Measurements from ENCODE around the gene SERPINB12. TPM values are rescaled to one million over a fixed set of nuclear protein-coding genes. Genes with fewer than 3 reads are reported as not detected.

Gene SERPINB12
- polyA plus RNA-seq, 1 donor from 2014 or later = not detected

DNA sequence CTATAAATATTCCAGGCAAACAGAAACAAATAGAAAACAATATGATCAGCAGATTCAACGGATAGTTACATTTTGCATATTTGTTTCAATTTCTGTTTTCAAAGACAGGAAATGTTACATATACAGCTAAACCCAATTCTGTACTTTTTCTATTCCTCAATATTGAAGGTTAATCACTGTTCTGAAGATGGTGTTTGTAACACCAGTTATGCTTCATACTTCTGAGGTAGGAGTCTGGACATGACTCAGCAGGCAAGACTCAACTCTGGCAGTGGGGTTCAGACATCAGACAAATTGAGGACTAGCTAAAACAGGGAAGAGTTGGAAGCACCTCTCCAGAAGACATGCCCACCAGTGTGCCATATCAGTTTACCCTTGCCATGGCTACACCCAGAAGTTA lies 61.6 kb downstream of the SERPINB12 start:
- H3K27ac Mint-ChIP-seq = no peak overlapping the region
- no peaks in the 10 kb centered on the region for H3K4me1 Mint-ChIP-seq
- H3K9me3 Mint-ChIP-seq = peaks cover 0 to 4% (median 0%) of the 10 kb centered on the region in 3 donors
- no peak overlapping the region for H3K4me3 Mint-ChIP-seq
- H3K36me3 Mint-ChIP-seq = no peaks in the 10 kb centered on the region
- H3K27me3 Mint-ChIP-seq = peaks cover 4% of the 10 kb centered on the region

DNA sequence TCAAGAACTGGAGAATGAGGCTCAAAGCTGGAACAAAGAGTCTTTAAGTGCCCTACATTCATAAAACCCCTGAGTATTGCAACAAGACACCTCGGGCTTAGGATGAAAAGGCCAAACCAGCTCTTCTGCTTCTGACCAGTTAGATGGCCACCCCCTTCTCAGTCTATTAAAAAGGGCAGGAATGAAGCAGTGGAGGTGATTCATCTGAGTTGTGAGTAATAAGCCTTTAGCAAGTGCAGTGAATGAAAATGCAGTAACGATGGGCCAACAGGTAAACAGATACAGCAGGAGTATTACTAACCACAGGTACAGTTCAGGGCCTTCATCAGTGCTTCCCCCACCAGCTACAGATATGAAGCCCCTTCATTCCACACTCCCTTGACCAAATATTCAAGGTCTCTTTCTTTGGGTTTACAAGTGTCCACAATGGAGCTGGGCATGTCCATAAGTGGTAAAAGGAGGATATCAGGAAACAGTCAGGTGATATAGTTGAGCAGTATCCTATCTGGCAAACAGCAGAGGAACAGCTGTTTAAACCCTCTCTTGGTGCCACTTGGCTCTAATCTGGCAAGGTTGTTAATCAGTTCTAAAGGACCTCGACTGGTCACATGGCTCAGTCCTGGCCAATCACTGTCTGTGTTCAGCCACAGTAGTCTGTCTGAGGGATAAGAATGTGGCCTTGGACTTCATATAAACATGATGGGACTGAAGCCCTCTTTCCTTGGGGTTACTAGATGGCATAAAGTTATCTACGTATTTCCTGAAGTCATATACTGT lies 62.8 kb downstream of the SERPINB12 start:
- H3K4me3 Mint-ChIP-seq = no peak overlapping the region
- peaks cover 0 to 4% (median 0%) of the 10 kb centered on the region in 3 donors for H3K9me3 Mint-ChIP-seq
- H3K36me3 Mint-ChIP-seq = no peaks in the 10 kb centered on the region
- peaks cover 4% of the 10 kb centered on the region for H3K27me3 Mint-ChIP-seq
- H3K27ac Mint-ChIP-seq = no peak overlapping the region
- no peaks in the 10 kb centered on the region for H3K4me1 Mint-ChIP-seq

DNA sequence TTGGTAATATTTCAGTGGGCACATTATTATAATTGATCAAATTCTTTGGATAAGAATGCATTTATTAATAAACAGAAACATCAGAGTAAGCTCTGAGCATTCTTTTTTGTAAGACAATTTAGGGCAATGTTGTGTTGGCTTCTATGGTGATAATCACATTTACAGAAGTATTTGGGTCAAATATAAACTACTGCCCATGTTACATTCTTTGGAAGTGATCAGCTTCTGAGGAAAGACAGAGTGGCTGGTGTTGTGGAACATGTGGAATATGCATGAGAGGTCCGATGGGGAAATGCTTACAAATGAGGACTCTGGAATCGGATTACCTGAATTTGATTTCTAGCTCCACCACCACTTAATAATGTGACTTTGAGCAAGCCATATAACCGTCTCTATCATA lies 64.4 kb downstream of the SERPINB12 start:
- Mint-ChIP-seq H3K36me3 (peaks cover 3% of the 10 kb centered on the region), H3K4me1 (no peaks in the 10 kb centered on the region), H3K4me3 (no peak overlapping the region), H3K9me3 (peaks cover 0 to 4% (median 0%) of the 10 kb centered on the region in 3 donors), H3K27ac (no peak overlapping the region), H3K27me3 (peaks cover 6% of the 10 kb centered on the region)

DNA sequence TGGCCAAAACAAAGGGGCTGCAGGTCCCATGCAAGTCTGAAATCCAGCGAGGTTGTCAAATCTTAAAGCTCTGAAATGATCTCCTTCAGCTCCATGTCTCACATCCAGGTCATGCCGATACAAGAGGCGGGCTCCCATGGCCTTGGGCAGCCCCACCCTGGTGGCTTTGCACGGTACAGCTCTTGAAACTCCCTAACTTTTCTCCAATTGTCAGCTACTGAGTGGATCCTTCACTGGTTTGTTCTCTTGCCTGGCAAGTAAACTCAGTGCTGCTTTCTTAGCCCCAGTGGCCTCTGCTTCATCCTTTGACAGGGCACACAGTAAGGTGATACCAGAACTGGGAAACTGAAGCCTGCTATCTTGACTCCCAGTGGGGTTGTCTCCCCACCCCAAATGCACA lies 71.3 kb downstream of the SERPINB12 start:
- Mint-ChIP-seq H3K36me3 (peaks cover 3% of the 10 kb centered on the region), H3K9me3 (peaks cover 0 to 2% (median 0%) of the 10 kb centered on the region in 3 donors), H3K4me1 (no peaks in the 10 kb centered on the region), H3K27me3 (peaks cover 2% of the 10 kb centered on the region), H3K27ac (no peak overlapping the region), H3K4me3 (no peak overlapping the region)

DNA sequence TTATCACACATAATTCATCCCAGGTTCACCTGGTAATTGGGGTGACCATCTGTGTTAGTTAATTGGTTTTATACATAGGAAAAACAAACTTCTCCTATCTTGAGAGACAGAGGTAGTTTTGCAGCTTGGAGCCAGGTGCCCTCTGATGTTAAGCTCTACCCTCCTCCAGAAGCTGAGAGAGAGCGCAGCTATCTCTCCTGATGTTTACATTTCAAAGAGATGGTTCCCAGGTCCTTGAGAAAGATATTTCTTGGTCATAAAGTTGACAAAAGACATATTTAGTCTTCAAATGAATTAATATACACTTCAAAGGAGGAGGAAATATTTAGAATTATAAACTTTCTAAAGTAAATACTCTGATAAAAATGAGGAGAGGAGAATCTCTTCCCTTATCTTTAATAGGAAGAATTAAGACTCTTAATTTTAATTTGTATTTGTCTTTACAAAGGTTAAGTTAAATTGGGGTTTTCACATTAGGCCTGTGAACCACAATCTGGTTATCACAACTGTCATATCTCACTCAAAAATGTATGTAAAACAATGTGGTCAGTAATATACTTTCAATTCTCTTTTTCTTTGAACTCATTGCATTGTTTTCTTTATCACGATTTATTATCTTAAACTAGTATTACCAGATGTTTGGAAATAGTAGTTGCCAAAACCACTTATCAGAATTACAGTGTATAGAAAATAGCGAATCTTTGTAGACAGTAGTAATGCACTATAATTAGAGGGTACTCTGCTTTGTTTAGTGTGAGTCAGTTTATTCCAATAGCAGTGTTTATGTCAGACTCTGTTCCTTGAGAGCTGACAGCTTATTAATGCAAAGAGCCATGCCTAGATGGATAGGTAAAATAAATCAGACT lies 75.1 kb downstream of the SERPINB12 start:
- no peaks in the 10 kb centered on the region for H3K36me3 Mint-ChIP-seq
- no peaks in the 10 kb centered on the region for H3K4me1 Mint-ChIP-seq
- H3K4me3 Mint-ChIP-seq = no peak overlapping the region
- no peaks in the 10 kb centered on the region for H3K27me3 Mint-ChIP-seq
- peaks cover 3 to 10% (median 6%) of the 10 kb centered on the region in 3 donors for H3K9me3 Mint-ChIP-seq
- H3K27ac Mint-ChIP-seq = no peak overlapping the region

DNA sequence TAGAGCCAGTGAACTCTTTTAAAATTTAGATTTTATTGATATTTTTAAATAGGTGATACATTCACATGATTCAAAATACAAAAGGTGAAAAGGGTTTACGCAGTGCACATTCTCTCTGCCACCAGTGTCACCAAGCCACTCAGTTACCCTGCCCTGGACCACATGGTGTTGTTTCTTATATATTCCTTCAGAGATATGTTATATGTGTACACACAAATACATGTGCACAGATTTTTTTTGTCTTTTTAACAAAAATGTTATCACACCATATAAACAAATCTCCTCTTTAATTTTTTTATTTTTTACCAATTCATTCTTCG lies 75.7 kb downstream of the SERPINB12 start:
- no peaks in the 10 kb centered on the region for H3K27me3 Mint-ChIP-seq
- H3K4me3 Mint-ChIP-seq = no peak overlapping the region
- no peaks in the 10 kb centered on the region for H3K36me3 Mint-ChIP-seq
- peaks cover 3 to 12% (median 6%) of the 10 kb centered on the region in 3 donors for H3K9me3 Mint-ChIP-seq
- H3K4me1 Mint-ChIP-seq = no peaks in the 10 kb centered on the region
- H3K27ac Mint-ChIP-seq = no peak overlapping the region

Other genes with a start within 250 kb of the SERPINB12 start
- gene BCL2, start 222.6 kb upstream of the SERPINB12 start, polyA plus RNA-seq = 36.2 TPM
- gene KDSR, start 175.2 kb upstream of the SERPINB12 start, polyA plus RNA-seq = 40.2 TPM
- gene VPS4B, start 119.9 kb upstream of the SERPINB12 start, polyA plus RNA-seq = 66.0 TPM
- gene SERPINB5, start 65.4 kb upstream of the SERPINB12 start, polyA plus RNA-seq = not detected
- gene SERPINB13, start 45.0 kb downstream of the SERPINB12 start, polyA plus RNA-seq = not detected
- not detected for gene SERPINB4, start 101.9 kb downstream of the SERPINB12 start, polyA plus RNA-seq
- not detected for gene SERPINB3, start 119.5 kb downstream of the SERPINB12 start, polyA plus RNA-seq
- gene SERPINB11, start 160.6 kb downstream of the SERPINB12 start, polyA plus RNA-seq = not detected
- not detected for gene SERPINB7, start 233.0 kb downstream of the SERPINB12 start, polyA plus RNA-seq